ENCODE data around the gene AAK1.
"Not testable (repeated sequence)": the region's sequence is repeated elsewhere in the genome, so short reads cannot be mapped to it uniquely, and the experiment has no call there.

Gene AAK1

GRCh38 chr2:69643602-69644505, at the start of gene AAK1:
Gene AAK1, minus strand, starts transcription at chr2:69643739. Its CDS starts 699 bp downstream, at chr2:69643040.
- peak; percentile 83 to 85 for DNase-seq

- no peak for DNase-seq
Observed at GRCh38 chr2:69692424-69692823, 48.9 kb upstream of the AAK1 start.

DNA sequence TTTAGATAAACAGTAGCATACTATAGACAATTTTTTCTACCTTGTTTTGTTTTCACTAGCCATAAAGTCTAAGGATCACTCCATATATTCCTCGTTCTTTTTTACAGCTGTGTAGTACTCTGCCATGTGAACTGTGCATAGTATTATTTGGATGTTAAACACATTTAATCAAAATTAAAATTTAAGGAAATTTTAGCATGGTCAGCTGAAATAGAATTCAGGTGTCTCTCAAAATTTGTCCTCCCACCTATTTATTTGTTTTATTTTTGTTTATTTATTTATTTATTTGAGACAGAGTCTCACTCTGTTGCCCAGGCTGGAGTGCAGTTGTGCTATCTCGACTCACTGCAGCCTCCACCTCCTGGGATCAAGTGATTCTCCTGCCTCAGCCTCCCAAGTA, 46.4 kb upstream of the AAK1 start:
- no peak for DNase-seq

GRCh38 chr2:69689466-69689865, 45.9 kb upstream of the AAK1 start:
- DNase-seq = no peak

- no peak for DNase-seq
Observed at GRCh38 chr2:69687971-69688611, 44.6 kb upstream of the AAK1 start.

- DNase-seq = no peak
Observed at GRCh38 chr2:69686813-69687212, 43.3 kb upstream of the AAK1 start.

DNA sequence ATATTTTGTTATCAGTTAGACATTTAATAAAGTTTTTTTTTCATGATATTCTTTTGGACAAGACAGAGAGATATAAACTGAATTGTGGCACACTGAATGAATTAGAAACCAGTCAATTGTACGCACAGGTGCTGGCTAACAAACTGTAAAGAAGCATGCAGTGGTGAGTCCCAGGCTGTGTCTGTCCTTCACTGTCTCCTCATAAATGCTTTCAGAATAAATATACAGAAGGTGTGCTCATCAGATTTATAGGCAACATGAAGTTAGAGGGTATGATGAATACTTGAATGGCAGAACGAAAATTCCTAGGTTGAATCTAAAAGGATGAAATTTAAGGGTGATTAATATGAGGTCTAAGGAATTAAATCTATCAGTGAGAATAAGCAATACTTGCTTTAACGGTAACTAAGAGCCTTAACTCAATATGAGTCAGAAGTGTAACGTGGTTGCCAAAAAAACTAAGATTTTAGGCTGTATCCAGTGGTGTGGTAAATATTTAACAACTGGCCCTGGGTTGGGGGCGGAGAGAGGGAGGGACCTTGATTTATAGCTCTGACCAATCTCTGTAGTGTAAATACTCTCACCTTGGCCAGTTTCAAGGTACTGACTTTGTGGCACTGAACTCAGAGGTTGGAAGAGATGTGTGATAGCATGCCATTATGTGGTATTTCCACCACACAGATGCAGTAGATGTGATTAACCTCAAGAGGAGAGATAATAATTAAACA, 41.9 kb upstream of the AAK1 start:
- DNase-seq = no peak

GRCh38 chr2:69683170-69683971, 39.8 kb upstream of the AAK1 start:
- peak; percentile 61 to 74 for DNase-seq

GRCh38 chr2:69682525-69682924, 39.0 kb upstream of the AAK1 start:
- no peak for DNase-seq

- DNase-seq = peak; percentile 43 to 46
Observed at GRCh38 chr2:69680001-69680675, 36.6 kb upstream of the AAK1 start.

DNA sequence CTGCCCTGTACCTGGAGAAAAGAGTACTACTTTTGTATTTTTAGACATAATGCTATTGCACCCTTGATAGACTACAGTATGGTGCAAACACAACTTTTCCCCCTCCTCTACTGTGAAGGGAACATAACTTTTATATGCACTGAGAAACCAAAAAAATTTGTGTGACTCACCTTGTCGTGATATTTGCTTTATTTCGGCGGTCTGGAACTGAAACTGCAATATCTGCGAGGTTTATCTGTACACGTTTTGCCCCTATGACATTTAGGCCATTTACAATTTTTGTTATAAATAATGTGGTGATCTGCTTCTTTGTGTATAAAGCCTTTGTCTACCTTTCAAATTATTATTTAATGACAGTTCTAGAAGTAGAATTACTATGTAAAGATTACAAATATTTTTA, 34.4 kb upstream of the AAK1 start:
- no peak for DNase-seq

DNA sequence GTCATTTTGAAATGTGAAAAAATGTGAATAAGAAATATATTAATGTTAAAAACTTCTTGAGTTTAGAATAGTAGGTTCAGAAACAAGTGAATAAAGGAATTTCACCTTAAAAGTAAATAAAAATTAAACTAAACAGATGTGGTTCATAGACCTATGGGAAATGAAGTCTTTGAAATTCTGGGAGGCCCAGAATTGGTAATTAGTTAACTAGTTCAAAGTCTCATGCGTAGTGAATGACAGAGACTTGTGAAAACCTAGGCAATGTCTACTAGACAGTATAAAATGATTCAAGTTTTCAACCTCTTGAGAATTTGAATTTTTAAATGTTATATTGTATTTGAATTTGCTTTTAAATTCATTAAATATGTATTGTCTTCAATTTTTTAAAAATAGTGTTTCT, 32.6 kb upstream of the AAK1 start:
- no peak for DNase-seq

DNA sequence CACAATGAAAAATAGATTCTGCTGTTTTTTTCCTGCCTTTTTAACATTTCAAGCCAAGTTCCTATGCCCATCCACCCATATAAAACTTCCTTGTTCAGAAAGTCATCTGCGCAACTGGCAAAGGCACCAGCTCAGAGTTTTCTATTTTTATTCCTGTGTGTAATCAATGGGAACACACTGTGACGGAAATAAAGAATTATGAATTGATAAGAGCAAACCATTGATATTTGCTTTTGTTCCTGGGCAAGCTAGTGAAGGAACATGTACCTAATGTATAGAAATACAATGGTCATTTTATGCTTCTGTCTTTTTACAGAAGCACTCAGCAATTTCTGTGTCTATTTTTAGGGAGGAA, 30.8 kb upstream of the AAK1 start:
- DNase-seq = peak in 1 of 2 donors; percentile 17

- DNase-seq = not testable (repeated sequence)
Observed at GRCh38 chr2:69673098-69673497, 29.6 kb upstream of the AAK1 start.

GRCh38 chr2:69669666-69670065, 26.1 kb upstream of the AAK1 start:
- DNase-seq = no peak

DNA sequence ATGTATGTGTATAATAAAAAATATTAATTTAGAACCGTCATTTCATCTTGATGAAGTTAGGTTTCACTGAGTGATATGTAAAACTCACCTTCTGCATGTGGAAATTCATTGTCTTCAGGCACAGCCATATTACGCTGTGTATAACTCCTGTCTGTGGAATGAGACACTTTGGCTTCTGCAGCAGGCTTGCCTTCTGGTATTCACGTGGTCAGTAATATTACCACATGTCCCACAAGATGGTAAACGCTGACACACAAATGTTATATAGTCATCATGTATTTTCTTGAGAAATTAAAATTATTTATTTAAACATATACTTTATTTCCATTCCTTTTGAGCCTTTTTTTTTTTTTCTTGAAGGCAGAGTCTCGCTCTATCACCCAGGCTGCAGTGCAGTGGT, 25.1 kb upstream of the AAK1 start:
- DNase-seq = no peak

GRCh38 chr2:69667805-69668382, 24.4 kb upstream of the AAK1 start:
- DNase-seq = no peak

DNA sequence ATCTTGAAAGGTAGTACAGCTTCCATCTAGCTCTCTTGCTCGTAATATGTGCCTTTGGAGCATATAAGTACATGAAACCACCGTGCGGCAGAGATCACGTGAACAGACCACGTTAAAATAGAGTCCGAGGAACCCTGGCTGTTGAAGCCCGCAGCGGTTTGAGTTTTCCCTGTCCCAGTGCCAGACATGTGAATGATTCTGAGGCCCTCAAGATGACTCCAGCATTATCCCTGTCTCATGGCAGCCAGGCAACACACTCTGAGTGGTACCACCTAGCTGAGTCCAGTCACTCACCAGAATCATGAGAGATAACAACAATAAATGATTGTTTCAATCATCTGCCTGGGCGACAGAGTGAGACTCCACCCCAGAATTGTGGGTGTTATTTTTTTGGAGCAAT, 21.6 kb upstream of the AAK1 start:
- DNase-seq = no peak

DNA sequence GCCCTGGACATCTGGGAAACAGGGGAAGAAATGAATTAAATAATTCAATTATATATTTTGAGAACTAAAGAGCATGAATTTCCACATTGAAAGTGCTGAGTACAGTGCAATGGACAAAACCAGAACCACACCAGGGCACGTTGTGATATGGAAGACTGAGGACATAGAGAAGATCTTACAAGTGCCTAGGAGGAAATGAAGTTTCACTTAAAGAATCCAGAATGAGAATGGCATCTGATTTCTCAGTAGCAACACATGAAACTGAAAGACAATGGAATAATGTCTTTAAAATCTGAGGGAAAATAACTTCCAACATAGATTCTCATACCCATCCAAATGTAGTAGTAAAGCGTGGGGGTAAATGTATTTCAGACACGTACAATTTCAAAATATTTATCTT, 20.3 kb upstream of the AAK1 start:
- DNase-seq = no peak

- not testable (repeated sequence) for DNase-seq
Observed at GRCh38 chr2:69662547-69662946, 19.0 kb upstream of the AAK1 start.

GRCh38 chr2:69660637-69661036, 17.1 kb upstream of the AAK1 start:
- DNase-seq = no peak

GRCh38 chr2:69659941-69660483, 16.5 kb upstream of the AAK1 start:
- DNase-seq = no peak

Measured in inflammatory macrophage treated with lipopolysaccharide for 1 hour (primary cell).